GM19099 (cell line): ENCODE results near the gene H2AZ2.

Source experiments
- POLR2A ChIP-seq: IDR thresholded peaks from 3 replicates; pipeline ENCODE4 v1.6.1; 2011; ENCODE audit warnings: low read depth; ENCODE audit not compliant: insufficient read length; ENCODE audit errors: extremely low read depth

H2AZ2 gene

GRCh38 chr7:44881066-44881600 is 33.2 kb upstream of the H2AZ2 start:
- no peak for TF ChIP-seq POLR2A

- TF ChIP-seq POLR2A: no peak
Observed at GRCh38 chr7:44880317-44881018, 32.6 kb upstream of the H2AZ2 start.

- no peak for TF ChIP-seq POLR2A
Observed at GRCh38 chr7:44876393-44876792, 28.5 kb upstream of the H2AZ2 start.

- TF ChIP-seq POLR2A: no peak
Observed at GRCh38 chr7:44875241-44875640, 27.4 kb upstream of the H2AZ2 start.

GRCh38 chr7:44872787-44873186 is 24.9 kb upstream of the H2AZ2 start:
- TF ChIP-seq POLR2A: no peak

- TF ChIP-seq POLR2A: no peak
Observed at GRCh38 chr7:44867073-44867995, 19.4 kb upstream of the H2AZ2 start.

- TF ChIP-seq POLR2A: no peak
Observed at GRCh38 chr7:44858161-44858560, 10.3 kb upstream of the H2AZ2 start.

- no peak for TF ChIP-seq POLR2A
Observed at GRCh38 chr7:44854644-44855364, 6.9 kb upstream of the H2AZ2 start.

- no peak for TF ChIP-seq POLR2A
Observed at GRCh38 chr7:44853391-44853790, 5.5 kb upstream of the H2AZ2 start.

GRCh38 chr7:44852590-44852989 is 4.7 kb upstream of the H2AZ2 start:
- TF ChIP-seq POLR2A: no peak

GRCh38 chr7:44849885-44850544 is 2.1 kb upstream of the H2AZ2 start:
- TF ChIP-seq POLR2A: no peak

- TF ChIP-seq POLR2A: no peak
Observed at GRCh38 chr7:44849259-44849884, 1.5 kb upstream of the H2AZ2 start.

GRCh38 chr7:44847509-44847919 is 373 bp downstream of the H2AZ2 start:
- TF ChIP-seq POLR2A: no peak
